NCI-H2227 (cell line): ENCODE measurements around the gene KANK3.
"Not testable (repeated sequence)": the region's sequence is repeated elsewhere in the genome, so short reads cannot be mapped to it uniquely, and the experiment has no call there.

Source experiments
- DNase-seq: peaks from one replicate; lab custom pipeline; 2025; ENCODE audit not compliant: unreplicated experiment; lab: John Stamatoyannopoulos, UW

KANK3 gene

GRCh38 chr19:8371011-8371804 is 28.1 kb upstream of the KANK3 start:
- no peak for DNase-seq

GRCh38 chr19:8370176-8371010 is 27.3 kb upstream of the KANK3 start:
- no peak for DNase-seq

GRCh38 chr19:8367327-8368001 is 24.4 kb upstream of the KANK3 start:
- DNase-seq, result peak; percentile 52

GRCh38 chr19:8366961-8367326 is 23.9 kb upstream of the KANK3 start:
- DNase-seq, result no peak

GRCh38 chr19:8366121-8366581 is 23.1 kb upstream of the KANK3 start:
- no peak for DNase-seq

GRCh38 chr19:8363803-8364771 is 21.0 kb upstream of the KANK3 start, which contains the start of gene ANGPTL4:
TSS of gene ANGPTL4 (plus strand) at chr19:8364155. CDS start at chr19:8364322, 167 bp downstream.
- peak; percentile 70 for DNase-seq

- peak; percentile 9 for DNase-seq
Measured at GRCh38 chr19:8361921-8362793, 19.1 kb upstream of the KANK3 start.

- DNase-seq, result no peak
Measured at GRCh38 chr19:8360196-8360595, 17.1 kb upstream of the KANK3 start.

- no peak for DNase-seq
Measured at GRCh38 chr19:8358948-8359347, 15.9 kb upstream of the KANK3 start.

- DNase-seq, result no peak
Measured at GRCh38 chr19:8357007-8357521, 14.0 kb upstream of the KANK3 start.

GRCh38 chr19:8355631-8356402 is 12.8 kb upstream of the KANK3 start:
- no peak for DNase-seq

- not testable (repeated sequence) for DNase-seq
Measured at GRCh38 chr19:8352845-8353244, 9.8 kb upstream of the KANK3 start.

- no peak for DNase-seq
Measured at GRCh38 chr19:8352134-8352827, 9.2 kb upstream of the KANK3 start.

- not testable (repeated sequence) for DNase-seq
Measured at GRCh38 chr19:8349629-8350372, 6.7 kb upstream of the KANK3 start.

GRCh38 chr19:8343483-8343844 is 402 bp upstream of the KANK3 start:
- no peak for DNase-seq

GRCh38 chr19:8342316-8342683 is 762 bp downstream of the KANK3 start:
- DNase-seq, result no peak

GRCh38 chr19:8341504-8341903 is 1.6 kb downstream of the KANK3 start:
- DNase-seq, result not testable (repeated sequence)
